Loucy (cell line): Measurements from ENCODE around the gene NOMO2.
"Not testable (repeated sequence)": the region's sequence is repeated elsewhere in the genome, so short reads cannot be mapped to it uniquely, and the experiment has no call there.

ENCODE experiments used
- H2AFZ ChIP-seq: fragments of 200-600 bp; sonication (generic); 2 replicates; pipeline ENCODE4 v1.6.0; 2016; ENCODE audit warnings: antibody characterized with exemption, mild to moderate bottlenecking, low read length, moderate library complexity
- H3F3A ChIP-seq: fragments of 200-600 bp; 2 replicates; pipeline ENCODE4 v1.6.0; 2016; ENCODE audit warnings: antibody characterized with exemption, low read depth, mild to moderate bottlenecking
- H3K27me3 ChIP-seq: fragments of 200-600 bp; sonication (generic); 2 replicates; pipeline ENCODE4 v1.6.1; 2014; ENCODE audit warnings: low read length, mild to moderate bottlenecking; ENCODE audit not compliant: insufficient read depth, poor library complexity, severe bottlenecking
- H3K36me3 ChIP-seq: fragments of 200-600 bp; sonication (generic); 2 replicates; pipeline ENCODE4 v1.6.1; 2016; ENCODE audit warnings: low read length; ENCODE audit not compliant: insufficient read depth
- H3K4me1 ChIP-seq: fragments of 200-600 bp; sonication (generic); 2 replicates; pipeline ENCODE4 v1.5.1; 2014; ENCODE audit warnings: low read length, mild to moderate bottlenecking; ENCODE audit not compliant: insufficient read depth, poor library complexity, severe bottlenecking
- H3K4me2 ChIP-seq: fragments of 200-600 bp; sonication (generic); 2 replicates; pipeline ENCODE4 v1.6.0; 2014; ENCODE audit warnings: antibody characterized with exemption, low read length, low read depth, mild to moderate bottlenecking; ENCODE audit not compliant: poor library complexity, severe bottlenecking
- H3K4me3 ChIP-seq: fragments of 200-600 bp; sonication (generic); 2 replicates; pipeline ENCODE4 v1.5.1; 2014; ENCODE audit warnings: low read length, mild to moderate bottlenecking, mixed read lengths; ENCODE audit not compliant: poor library complexity, severe bottlenecking
- H3K79me2 ChIP-seq: fragments of 200-600 bp; sonication (generic); 2 replicates; pipeline ENCODE4 v1.6.1; 2014; ENCODE audit warnings: low read length; ENCODE audit not compliant: insufficient read depth
- H3K9ac ChIP-seq: fragments of 200-600 bp; sonication (generic); 2 replicates; pipeline ENCODE4 v1.6.0; 2014; ENCODE audit warnings: mild to moderate bottlenecking, low read depth, low read length, moderate library complexity; ENCODE audit not compliant: poor library complexity, severe bottlenecking
- H3K9me2 ChIP-seq: fragments of 200-600 bp; sonication (generic); replicated peaks from 2 replicates; pipeline ENCODE4 v1.6.1; 2016; ENCODE audit warnings: low read depth, low read length, mixed read lengths
- H3K9me3 ChIP-seq: fragments of 200-600 bp; sonication (generic); 2 replicates; pipeline ENCODE4 v1.6.1; 2014; ENCODE audit warnings: mild to moderate bottlenecking, antibody characterized with exemption, low read length, low read depth; ENCODE audit not compliant: insufficient read depth
- H4K20me1 ChIP-seq: fragments of 200-600 bp; sonication (generic); 2 replicates; pipeline ENCODE4 v1.6.0; 2014; ENCODE audit warnings: antibody characterized with exemption, low read length, mild to moderate bottlenecking; ENCODE audit not compliant: insufficient read depth, poor library complexity, severe bottlenecking

Gene NOMO2

DNA sequence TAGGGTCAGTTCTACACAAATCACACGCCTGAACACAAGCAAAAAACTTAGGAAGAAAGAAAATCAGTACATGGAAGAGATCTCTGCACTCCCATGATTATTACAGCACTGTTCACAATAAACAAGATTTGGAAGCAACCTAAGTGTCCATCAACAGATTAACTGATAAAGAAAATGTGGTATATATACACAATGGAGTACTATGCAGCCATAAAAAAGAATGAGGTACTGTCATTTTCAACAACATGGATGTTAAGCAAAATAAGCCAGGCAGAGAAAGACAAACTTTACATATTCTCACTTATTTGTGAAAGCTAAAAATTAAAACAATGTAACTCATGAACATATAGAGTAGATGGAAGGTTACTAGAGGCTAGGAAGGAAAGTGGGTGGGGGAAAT lies 16.0 kb upstream of the NOMO2 start:
- H4K20me1 ChIP-seq, H3K9me3 ChIP-seq, H3K4me1 ChIP-seq, H3F3A ChIP-seq, H3K79me2 ChIP-seq, H3K36me3 ChIP-seq, H3K4me2 ChIP-seq, H3K4me3 ChIP-seq, H3K9ac ChIP-seq, H2AFZ ChIP-seq, H3K9me2 ChIP-seq, H3K27me3 ChIP-seq: not testable (repeated sequence)

DNA sequence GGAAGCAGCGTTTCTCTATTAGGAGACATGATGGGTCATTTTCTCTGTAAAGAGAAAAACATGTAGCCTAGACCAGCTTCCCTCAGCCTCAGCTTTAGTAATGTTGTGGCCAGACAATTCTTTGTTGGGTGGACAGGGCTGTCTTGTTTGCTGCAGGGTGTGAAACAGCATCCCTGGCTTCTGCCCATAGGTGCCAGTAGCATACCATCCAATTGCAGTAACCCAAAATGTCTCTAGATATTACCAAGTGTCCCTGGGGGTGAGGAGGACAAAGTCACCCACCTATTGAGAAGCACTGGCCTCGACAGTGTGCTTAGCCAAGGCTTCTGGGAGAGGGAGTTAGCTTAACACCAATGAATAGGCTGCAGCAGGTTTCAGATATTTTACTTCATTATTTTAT lies 14.0 kb upstream of the NOMO2 start:
- not testable (repeated sequence) for H3K9me3 ChIP-seq, H3K4me2 ChIP-seq, H4K20me1 ChIP-seq, H3K79me2 ChIP-seq, H3K4me1 ChIP-seq, H3K36me3 ChIP-seq, H3K4me3 ChIP-seq, H2AFZ ChIP-seq, H3F3A ChIP-seq, H3K9ac ChIP-seq, H3K9me2 ChIP-seq, H3K27me3 ChIP-seq

DNA sequence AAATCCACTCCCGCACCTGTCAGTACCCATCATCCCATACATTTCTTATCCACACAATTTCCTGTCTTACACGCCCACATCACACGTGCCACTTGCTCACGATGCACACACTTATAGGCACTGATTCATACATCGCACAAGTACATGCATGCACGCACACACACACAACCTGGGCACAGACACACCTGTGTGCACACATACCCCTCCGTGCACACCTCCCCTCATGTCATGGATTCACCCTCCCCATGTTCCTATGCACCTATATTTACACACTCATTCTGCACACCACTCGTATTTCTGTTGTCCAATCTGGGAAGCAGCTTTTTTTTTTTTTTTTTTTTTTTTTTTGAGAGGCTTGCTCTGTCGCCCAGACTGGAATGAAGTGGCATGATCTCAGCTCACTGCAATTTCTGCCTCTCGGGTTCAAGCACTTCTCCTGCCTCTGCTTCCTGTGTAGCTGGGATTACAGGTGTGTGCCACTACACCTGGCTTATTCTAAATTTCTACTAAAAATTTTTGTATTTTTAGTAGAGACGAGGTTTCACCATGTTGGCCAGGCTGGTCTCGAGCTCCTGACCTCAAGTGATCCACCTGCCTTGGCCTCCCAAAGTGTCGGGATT lies 13.5 kb upstream of the NOMO2 start:
- H3K9me2 ChIP-seq, H3K9me3 ChIP-seq, H3F3A ChIP-seq, H3K79me2 ChIP-seq, H3K9ac ChIP-seq, H3K4me3 ChIP-seq, H4K20me1 ChIP-seq, H2AFZ ChIP-seq, H3K4me2 ChIP-seq, H3K4me1 ChIP-seq, H3K36me3 ChIP-seq, H3K27me3 ChIP-seq: not testable (repeated sequence)

DNA sequence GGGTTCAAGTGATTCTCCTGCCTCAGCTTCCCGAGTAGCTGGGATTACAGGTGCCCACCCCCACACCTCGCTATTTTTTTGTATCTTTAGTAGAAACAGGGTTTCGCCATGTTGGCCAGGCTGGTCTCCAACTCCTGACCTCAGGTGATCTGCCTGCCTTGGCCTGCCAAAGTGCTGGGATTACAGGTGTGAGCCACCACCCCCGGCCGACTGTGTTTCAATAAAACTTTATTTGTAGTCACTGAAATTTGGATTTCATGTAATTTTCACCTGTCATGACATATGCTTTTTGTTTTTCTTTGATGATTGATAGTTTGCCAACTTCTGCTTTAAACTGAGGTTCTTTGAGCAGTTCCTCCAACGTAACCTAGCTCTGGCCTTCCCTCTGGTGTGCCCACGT lies 12.0 kb upstream of the NOMO2 start:
- not testable (repeated sequence) for H3K4me3 ChIP-seq, H3K9me3 ChIP-seq, H2AFZ ChIP-seq, H3K27me3 ChIP-seq, H3F3A ChIP-seq, H3K4me2 ChIP-seq, H4K20me1 ChIP-seq, H3K79me2 ChIP-seq, H3K4me1 ChIP-seq, H3K9ac ChIP-seq, H3K36me3 ChIP-seq, H3K9me2 ChIP-seq

DNA sequence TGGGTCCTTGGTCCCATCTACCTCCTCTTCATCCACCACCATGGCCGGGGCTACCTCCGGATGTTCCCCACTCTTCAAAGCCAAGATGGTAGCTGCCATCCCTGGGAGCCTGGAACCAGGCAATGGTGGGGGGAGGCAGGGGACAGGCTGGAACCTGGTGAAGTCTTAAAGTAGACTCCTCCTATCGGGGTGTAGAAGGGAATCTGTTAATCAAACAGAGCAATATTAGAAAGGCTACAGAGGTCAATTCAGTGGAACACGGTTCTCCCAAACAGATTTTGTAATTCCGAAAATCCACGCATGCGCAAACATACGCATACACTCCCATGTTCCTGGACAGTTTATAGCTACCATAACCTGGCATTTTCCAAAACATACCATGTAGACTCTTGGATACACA lies 11.1 kb upstream of the NOMO2 start:
- H3K4me3 ChIP-seq, H3K36me3 ChIP-seq, H2AFZ ChIP-seq, H3K27me3 ChIP-seq, H4K20me1 ChIP-seq, H3K79me2 ChIP-seq, H3K9me2 ChIP-seq, H3K9ac ChIP-seq, H3K4me1 ChIP-seq, H3K4me2 ChIP-seq, H3K9me3 ChIP-seq, H3F3A ChIP-seq: not testable (repeated sequence)

DNA sequence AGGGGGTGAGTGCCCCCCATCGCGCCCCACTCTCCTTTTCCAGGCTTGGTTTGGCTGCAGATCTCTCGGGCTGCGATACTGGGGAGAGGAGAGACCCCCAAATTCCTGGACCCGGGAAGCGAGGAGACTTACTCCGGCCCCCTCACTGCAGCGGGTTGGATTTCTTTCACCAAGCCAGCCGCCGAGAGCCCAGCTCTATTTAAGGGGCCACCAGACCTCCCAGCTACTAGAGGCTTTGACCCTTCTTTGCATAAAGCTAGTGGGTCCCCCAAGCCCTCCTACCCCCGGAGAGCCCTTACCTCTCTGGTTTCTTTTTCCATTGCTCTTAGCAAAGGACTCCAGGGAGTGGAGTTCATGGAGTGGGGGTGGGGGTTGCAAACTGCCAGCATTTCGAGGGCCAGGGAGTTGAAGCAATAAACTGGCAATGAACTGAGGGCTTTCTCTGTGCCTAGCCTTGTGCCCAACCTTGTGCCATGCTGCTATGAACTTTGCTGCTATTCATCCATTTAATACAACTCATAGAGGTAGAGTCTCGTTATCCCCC lies 9.5 kb upstream of the NOMO2 start:
- not testable (repeated sequence) for H2AFZ ChIP-seq, H3K79me2 ChIP-seq, H3K9ac ChIP-seq, H3K4me1 ChIP-seq, H3K4me2 ChIP-seq, H3K9me3 ChIP-seq, H3F3A ChIP-seq, H3K4me3 ChIP-seq, H4K20me1 ChIP-seq, H3K27me3 ChIP-seq, H3K9me2 ChIP-seq, H3K36me3 ChIP-seq

DNA sequence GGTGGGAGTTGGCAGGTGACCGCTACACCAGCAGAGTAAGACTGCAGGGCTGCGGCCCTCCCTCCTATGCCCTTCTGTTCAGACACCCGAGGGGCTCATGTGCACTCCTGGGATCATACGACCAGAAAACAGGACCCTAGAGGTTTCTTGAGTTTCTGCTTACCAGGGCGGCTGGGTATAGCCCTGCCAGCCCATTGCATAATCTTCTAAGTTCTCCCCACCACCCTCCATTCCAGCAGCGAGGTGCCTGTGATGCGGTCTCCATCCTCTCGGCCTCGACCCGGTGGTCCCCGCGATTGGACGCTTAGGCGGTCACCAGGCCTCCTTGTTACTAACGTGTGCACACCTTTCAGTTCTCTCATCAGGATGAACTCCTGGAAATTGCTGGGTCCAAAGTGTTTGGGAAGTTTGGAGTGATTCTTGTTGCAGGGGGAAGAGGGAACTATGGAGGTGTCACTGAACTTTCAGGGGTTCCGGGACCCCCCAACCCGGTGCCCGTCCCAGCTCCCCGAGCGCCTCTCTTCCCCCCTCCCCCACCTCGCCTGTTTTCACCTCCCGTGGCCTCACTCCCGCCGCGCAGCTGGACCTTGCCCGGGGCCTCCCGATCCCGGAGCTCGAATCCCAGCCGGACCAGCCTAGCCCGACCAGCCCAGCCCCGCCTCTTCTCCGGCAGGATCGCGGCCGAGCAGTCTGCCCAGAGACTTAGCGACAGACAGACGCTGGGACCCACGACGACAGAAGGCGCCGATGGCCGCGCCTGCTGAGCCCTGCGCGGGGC lies 8.8 kb upstream of the NOMO2 start:
- H3K9me3 ChIP-seq, H3K36me3 ChIP-seq, H4K20me1 ChIP-seq, H2AFZ ChIP-seq, H3K27me3 ChIP-seq, H3K79me2 ChIP-seq, H3K9me2 ChIP-seq, H3K4me3 ChIP-seq, H3F3A ChIP-seq, H3K9ac ChIP-seq, H3K4me1 ChIP-seq, H3K4me2 ChIP-seq: not testable (repeated sequence)
